Inflammatory macrophage treated with lipopolysaccharide for 4 hours (primary cell): ENCODE measurements around the gene C17orf58.

Experiments used
- DNase-seq: peaks from one replicate; pipeline ENCODE4 v3.0.0-alpha.2; 2020

Gene C17orf58

GRCh38 chr17:67950945-67951344 is 45.3 kb downstream of the C17orf58 start:
- no peak for DNase-seq

- no peak for DNase-seq
These were observed 48.9 kb downstream of the C17orf58 start for GRCh38 chr17:67947325-67947813.

- DNase-seq: no peak
These were observed 49.8 kb downstream of the C17orf58 start for GRCh38 chr17:67946513-67946912.

- no peak for DNase-seq
These were observed 52.2 kb downstream of the C17orf58 start for GRCh38 chr17:67944035-67944434.

DNA sequence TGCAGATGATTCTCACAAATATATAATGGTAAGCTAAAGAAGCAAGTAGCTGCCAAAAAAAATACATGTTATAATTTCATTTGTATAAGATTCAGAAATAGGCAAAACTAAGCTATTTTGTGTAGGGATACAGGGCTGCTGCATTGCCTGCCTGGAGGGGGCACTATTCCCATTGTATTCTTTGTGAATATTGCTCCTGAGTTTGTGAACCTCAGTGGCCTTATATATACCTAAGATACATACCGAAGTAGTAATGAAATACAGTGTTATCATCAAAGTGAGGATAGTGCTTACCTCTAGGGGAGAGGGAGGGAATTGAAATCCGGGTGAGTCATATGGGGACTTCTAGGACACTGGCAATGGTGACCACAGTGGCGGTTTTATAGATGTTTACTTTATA is 53.5 kb downstream of the C17orf58 start:
- no peak for DNase-seq
